SK-N-MC (cell line): ENCODE data around the gene CCT5.
"Not testable (repeated sequence)": the region's sequence is repeated elsewhere in the genome, so short reads cannot be mapped to it uniquely, and the experiment has no call there.

Experiments used
- DNase-seq: peaks from one replicate; pipeline ENCODE4 v3.0.0-alpha.2; 2011; ENCODE audit warnings: low read depth, low spot score
- H3K27ac ChIP-seq: fragments of 200-600 bp; sonication (generic); 2 replicates; pipeline ENCODE4 v1.5.1; 2016; ENCODE audit warnings: mixed run types
- H3K36me3 ChIP-seq: fragments of 200-600 bp; sonication (generic); 2 replicates; pipeline ENCODE4 v1.6.1; 2017; ENCODE audit warnings: antibody characterized with exemption, low read length, mixed read lengths; ENCODE audit not compliant: insufficient read depth
- H3K4me3 ChIP-seq: fragments of 200-600 bp; sonication (generic); 2 replicates; pipeline ENCODE4 v1.5.1; 2016
- H3K9ac ChIP-seq: fragments of 200-600 bp; sonication (generic); 2 replicates; pipeline ENCODE4 v1.8.0; 2017; ENCODE audit warnings: mixed run types, mixed read lengths; ENCODE audit not compliant: insufficient read length
- H3K9me3 ChIP-seq: fragments of 200-600 bp; sonication (generic); 2 replicates; pipeline ENCODE4 v1.6.1; 2017; ENCODE audit warnings: low read depth, mild to moderate bottlenecking, antibody characterized with exemption, low read length, moderate library complexity, mixed read lengths
- EZH2 ChIP-seq: fragments of 200-600 bp; sonication (generic); IDR thresholded peaks from one replicate; pipeline ENCODE4 v1.6.1; 2017; ENCODE audit warnings: antibody characterized with exemption
- FOXP2 ChIP-seq: optimal IDR thresholded peaks from 2 replicates; pipeline ENCODE3; 2011; ENCODE audit warnings: mild to moderate bottlenecking, moderate library complexity; ENCODE audit not compliant: insufficient read depth; ENCODE audit errors: extremely low read length, control extremely low read depth
- POLR2AphosphoS5 ChIP-seq: IDR thresholded peaks from 2 replicates; pipeline ENCODE4 v1.6.1; 2012; ENCODE audit warnings: mild to moderate bottlenecking, low read depth, low read length, borderline replicate concordance

The CCT5 gene

GRCh38 chr5:10306806-10307205, 56.7 kb downstream of the CCT5 start:
- Histone ChIP-seq H3K9ac (peak overlapping the region; percentile 88), H3K36me3 (peaks cover 32% of the 10 kb centered on the region), H3K27ac (peak overlapping the region; percentile 38; the same call in 1 of the 2 replicates), H3K4me3 (peak overlapping the region; percentile 85), H3K9me3 (no peaks in the 10 kb centered on the region)
- DNase-seq: no peak
- TF ChIP-seq POLR2AphosphoS5 (no peak), EZH2 (no peak), FOXP2 (no peak)

- peak; percentile 78 for TF ChIP-seq POLR2AphosphoS5
- TF ChIP-seq FOXP2: no peak
- Histone ChIP-seq H3K9me3 (no peaks in the 10 kb centered on the region), H3K4me3 (peak within 1 kb of the TSS; percentile 85), H3K36me3 (peaks cover 25% of the 10 kb centered on the region), H3K9ac (peak within 1 kb of the TSS; percentile 88), H3K27ac (peak within 1 kb of the TSS; percentile 42)
- DNase-seq: no peak
These were observed 57.4 kb downstream of the CCT5 start, which contains the start of gene CMBL for GRCh38 chr5:10307206-10308148. Gene CMBL (minus strand): TSS chr5:10307902. CDS start chr5:10290762, 17,140 bp downstream.

GRCh38 chr5:10308844-10309243, 58.8 kb downstream of the CCT5 start:
- no peak for TF ChIP-seq FOXP2
- no peak for TF ChIP-seq POLR2AphosphoS5
- no peak for TF ChIP-seq EZH2
- no peaks in the 10 kb centered on the region for H3K9me3 ChIP-seq

GRCh38 chr5:10310066-10310779, 60.1 kb downstream of the CCT5 start:
- Histone ChIP-seq H3K27ac (peak overlapping the region; percentile 98), H3K9ac (peak overlapping the region; percentile 72), H3K9me3 (no peaks in the 10 kb centered on the region), H3K4me3 (peak overlapping the region; percentile 72), H3K36me3 (peaks cover under 1% of the 10 kb centered on the region; the same call in 1 of the 2 replicates)
- TF ChIP-seq EZH2 (no peak), POLR2AphosphoS5 (peak; percentile 58; the same call in 1 of the 2 replicates), FOXP2 (no peak)
- DNase-seq: peak; percentile 86

More at GRCh38 chr5:10308844-10309243, 58.8 kb downstream of the CCT5 start:
- DNase-seq: no peak
- Histone ChIP-seq H3K27ac (peak overlapping the region; percentile 98), H3K36me3 (peaks cover 13% of the 10 kb centered on the region), H3K4me3 (no peak overlapping the region), H3K9ac (no peak overlapping the region)

- H3K9me3 ChIP-seq, H3K36me3 ChIP-seq, H3K9ac ChIP-seq, DNase-seq: not testable (repeated sequence)
- Histone ChIP-seq H3K27ac (peak overlapping the region; percentile 98), H3K4me3 (peak overlapping the region; percentile 72; the same call in 1 of the 2 replicates)
These were observed 60.9 kb downstream of the CCT5 start for GRCh38 chr5:10310835-10311570.

GRCh38 chr5:10311595-10312425, 61.7 kb downstream of the CCT5 start:
- H3K36me3 ChIP-seq: no peaks in the 10 kb centered on the region
- H3K4me3 ChIP-seq: no peak overlapping the region
- no peak overlapping the region for H3K9ac ChIP-seq
- no peaks in the 10 kb centered on the region for H3K9me3 ChIP-seq
- peak overlapping the region; percentile 19; the same call in 1 of the 2 replicates for H3K27ac ChIP-seq
- TF ChIP-seq EZH2 (no peak), POLR2AphosphoS5 (no peak), FOXP2 (no peak)
- DNase-seq: no peak

- Histone ChIP-seq H3K27ac (no peak overlapping the region), H3K9me3 (no peaks in the 10 kb centered on the region), H3K9ac (no peak overlapping the region), H3K36me3 (no peaks in the 10 kb centered on the region), H3K4me3 (no peak overlapping the region)
- TF ChIP-seq EZH2: no peak
- no peak for TF ChIP-seq POLR2AphosphoS5
- TF ChIP-seq FOXP2: no peak
- no peak for DNase-seq
These were observed 65.1 kb downstream of the CCT5 start for GRCh38 chr5:10315201-10315600.
